Fibroblast of lung (primary cell): ENCODE data around the gene VPS51. TPM values are rescaled to one million over a fixed set of nuclear protein-coding genes. Genes with fewer than 3 reads are reported as not detected.
"Not testable (repeated sequence)": the region's sequence is repeated elsewhere in the genome, so short reads cannot be mapped to it uniquely, and the experiment has no call there.

Experiments used
- DNase-seq, 2 donors: peaks; one replicate each; pipeline versions ENCODE4 v3.0.0 to v3.0.0-alpha.2; 2010; ENCODE audit warnings: low read depth in 2 of 2
- H2AFZ ChIP-seq: 2 replicates; pipeline ENCODE4 v1.5.1; 2012; ENCODE audit warnings: low read length, control low read depth, inconsistent platforms
- H3K27ac ChIP-seq: 2 replicates; pipeline ENCODE4 v1.5.1; 2011; ENCODE audit warnings: low read length, control low read depth; ENCODE audit not compliant: insufficient read depth
- H3K27me3 ChIP-seq: 2 replicates; pipeline ENCODE4 v1.5.1; 2011; ENCODE audit warnings: mild to moderate bottlenecking, low read length; ENCODE audit not compliant: control insufficient read depth, insufficient read depth
- H3K36me3 ChIP-seq: 2 replicates; pipeline ENCODE4 v1.5.1; 2011; ENCODE audit warnings: low read length; ENCODE audit not compliant: control insufficient read depth, insufficient read depth
- H3K4me1 ChIP-seq: 2 replicates; pipeline ENCODE4 v1.5.1; 2011; ENCODE audit warnings: low read length; ENCODE audit not compliant: control insufficient read depth, insufficient read depth; ENCODE audit errors: extremely low read depth
- H3K4me2 ChIP-seq: 2 replicates; pipeline ENCODE4 v1.5.1; 2011; ENCODE audit warnings: low read length, control low read depth; ENCODE audit not compliant: insufficient read depth; ENCODE audit errors: extremely low read depth
- H3K4me3 ChIP-seq, 4 experiments: fragments of 200-600 bp in 1 of 4; sonication (generic) in 1 of 4; replicated peaks in 1 of 4; 2 replicates each; pipeline ENCODE4 v1.5.1; 2011 to 2016; ENCODE audit warnings: low read length in 4 of 4, low read depth in 3 of 4, mild to moderate bottlenecking in 3 of 4, control low read depth in 2 of 4, inconsistent platforms in 1 of 4, mixed read lengths in 1 of 4; ENCODE audit not compliant: insufficient read depth in 1 of 4; ENCODE audit errors: control extremely low read depth in 1 of 4
- H3K79me2 ChIP-seq: 2 replicates; pipeline ENCODE4 v1.5.1; 2012; ENCODE audit warnings: mild to moderate bottlenecking, low read length, inconsistent platforms; ENCODE audit not compliant: control insufficient read depth, insufficient read depth
- H3K9ac ChIP-seq: 2 replicates; pipeline ENCODE4 v1.5.1; 2011; ENCODE audit warnings: mild to moderate bottlenecking, low read length, control low read depth; ENCODE audit not compliant: insufficient read depth
- H3K9me3 ChIP-seq: 2 replicates; pipeline ENCODE4 v1.5.1; 2012; ENCODE audit warnings: low read depth, low read length; ENCODE audit not compliant: control insufficient read depth, insufficient read depth
- H4K20me1 ChIP-seq: 2 replicates; pipeline ENCODE4 v1.5.1; 2011; ENCODE audit warnings: low read length; ENCODE audit not compliant: control insufficient read depth, insufficient read depth; ENCODE audit errors: extremely low read depth
- CTCF ChIP-seq, 2 donors: IDR thresholded peaks in 1 of 2; conservative IDR thresholded peaks in 1 of 2; 1 replicate in 1 of 2; 2 replicates in 1 of 2; pipeline ENCODE4 v1.5.1; 2011 to 2012; ENCODE audit warnings: low read length in 2 of 2, control low read depth in 1 of 2, inconsistent platforms in 1 of 2, low read depth in 1 of 2, mild to moderate bottlenecking in 1 of 2
- EZH2 ChIP-seq: IDR thresholded peaks from 2 replicates; pipeline ENCODE4 v1.5.1; 2012; ENCODE audit warnings: low read length, control low read depth, mild to moderate bottlenecking; ENCODE audit errors: missing control alignments
- polyA plus RNA-seq, 2 donors: library from polyadenylated mRNA; depleted of rRNA in 1 of 2; stranded (reverse) in 1 of 2; unstranded in 1 of 2; fragments of >200 nt; gene quantifications; 2 replicates each; pipeline ENCODE4 v1.2.1, GENCODE V29; 2011 to 2012; ENCODE audit warnings: missing spikeins in 1 of 2
- total RNA-seq: library from RNA; depleted of rRNA; stranded (reverse); fragments of >200 nt; gene quantifications from 2 replicates; pipeline ENCODE4 v1.2.1, GENCODE V29; 2014

Gene VPS51
- total and polyA plus RNA-seq, 2 donors (not counting 1 experiment from before 2014, with no cell fraction given): 22.0 to 144 TPM

- peak; percentile 97 to 99 for DNase-seq
- H4K20me1 ChIP-seq: no peaks in the 10 kb centered on the region
- peak within 1 kb of the TSS; percentile 64 for H3K4me2 ChIP-seq
- H3K27me3 ChIP-seq: no peaks in the 10 kb centered on the region
- H3K4me3 ChIP-seq: peak within 1 kb of the TSS; percentile 74 to 94 (median 83)
- peak within 1 kb of the TSS; percentile 69 for H2AFZ ChIP-seq
- peaks cover 18% of the 10 kb centered on the region for H3K4me1 ChIP-seq
- peaks cover 15% of the 10 kb centered on the region for H3K36me3 ChIP-seq
- H3K9me3 ChIP-seq: no peaks in the 10 kb centered on the region
- peak within 1 kb of the TSS; percentile 88 for H3K9ac ChIP-seq
- H3K79me2 ChIP-seq: peaks cover 37% of the 10 kb centered on the region
- TF ChIP-seq CTCF (conservative IDR thresholded peaks at IDR 0.05 in 1 of 2, IDR thresholded peaks at IDR 0.05 in 1 of 2; ENCODE audit: low read depth in 1 of 2, low read length in 2 of 2): peak; percentile 82 to 90
- no peak for TF ChIP-seq EZH2
- peak within 1 kb of the TSS; percentile 85 for H3K27ac ChIP-seq
These were observed 21.4 kb downstream of the VPS51 start, which contains the start of gene ZNHIT2 for GRCh38 chr11:65117206-65118096. Gene ZNHIT2, minus strand, starts transcription at chr11:65117701. Its CDS starts 48 bp downstream, at chr11:65117653.

DNA sequence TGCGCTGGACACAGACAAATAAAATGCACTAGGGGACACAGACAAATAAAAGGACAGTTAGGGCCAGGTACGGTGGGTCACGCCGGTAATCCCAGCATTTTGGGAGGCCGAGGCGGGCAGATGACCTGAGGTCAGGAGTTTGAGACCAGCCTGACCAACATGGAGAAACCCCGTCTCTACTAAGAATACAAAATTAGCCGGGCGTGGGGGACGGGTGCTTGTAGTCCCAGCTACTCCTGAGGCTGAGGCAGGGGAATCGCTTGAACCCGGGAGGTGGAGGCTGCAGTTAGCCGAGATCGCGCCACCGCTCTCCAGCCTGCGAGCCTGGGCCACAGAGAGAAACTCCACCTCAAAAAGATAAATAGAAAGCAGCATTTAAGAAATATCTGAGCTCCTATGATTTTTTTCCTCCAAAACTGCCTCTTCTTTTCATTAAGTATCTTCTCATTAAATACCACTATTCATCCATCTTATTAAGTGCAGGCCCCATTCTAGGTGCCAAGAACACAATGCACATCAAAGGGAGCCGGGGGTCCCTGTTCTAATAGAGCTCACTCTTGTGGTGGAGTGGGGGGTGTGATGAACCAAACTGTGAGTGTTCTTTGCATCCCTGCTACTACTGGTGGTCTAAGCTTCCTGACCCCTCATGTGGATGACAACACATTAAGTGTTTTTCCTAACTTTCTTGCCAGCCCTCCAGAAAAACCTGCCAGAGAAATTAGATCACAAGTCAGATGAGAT is 22.3 kb downstream of the VPS51 start:
- Histone ChIP-seq H3K4me1 (peaks cover 10% of the 10 kb centered on the region), H3K27ac (no peak overlapping the region), H3K9ac (no peak overlapping the region)

DNA sequence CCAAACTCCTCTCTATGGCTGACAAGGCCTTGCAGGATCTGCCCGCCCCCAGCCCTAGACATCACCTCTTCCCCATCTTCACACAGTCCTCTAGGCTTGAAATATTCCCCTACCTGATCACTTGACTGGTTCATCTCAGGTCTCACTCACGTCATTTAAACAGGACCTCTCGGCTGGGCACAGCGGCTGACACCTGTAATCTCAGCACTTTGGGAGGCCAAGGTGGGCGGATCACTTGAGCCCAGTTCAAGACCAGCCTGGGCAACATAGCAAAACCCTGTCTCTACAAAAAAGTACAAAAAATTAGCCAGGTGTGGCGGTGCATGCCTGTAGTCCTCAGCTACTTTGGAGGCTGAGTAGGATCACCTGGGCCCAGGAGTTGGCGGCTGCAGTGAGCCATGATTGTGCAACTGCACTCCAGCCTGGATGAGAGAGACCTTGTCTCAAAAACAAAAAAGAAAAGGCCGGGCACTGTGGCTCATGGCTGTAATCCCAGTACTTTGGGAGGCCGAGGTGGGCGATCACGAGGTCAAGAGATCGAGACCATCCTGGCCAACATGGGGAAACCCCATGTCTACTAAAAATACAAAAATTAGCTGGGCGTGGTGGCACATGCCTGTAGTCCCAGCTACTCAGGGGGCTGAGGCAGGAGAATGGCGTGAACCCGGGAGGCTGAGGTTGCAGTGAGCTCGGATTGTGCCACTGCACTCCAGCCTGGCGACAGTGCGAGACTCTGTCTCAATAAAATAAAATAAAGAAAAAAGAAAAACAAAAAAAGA is 23.1 kb downstream of the VPS51 start:
- H3K9ac ChIP-seq, H3K27ac ChIP-seq, H4K20me1 ChIP-seq, H3K4me3 ChIP-seq, H3K4me2 ChIP-seq, H3K9me3 ChIP-seq, H3K4me1 ChIP-seq, DNase-seq, H2AFZ ChIP-seq, H3K27me3 ChIP-seq: not testable (repeated sequence)
- H3K36me3 ChIP-seq: peaks cover 15% of the 10 kb centered on the region
- peaks cover 41% of the 10 kb centered on the region for H3K79me2 ChIP-seq

More for the DNA sequence above, 22.3 kb downstream of the VPS51 start:
- no peak overlapping the region for H3K4me2 ChIP-seq
- no peak overlapping the region for H3K4me3 ChIP-seq
- no peak overlapping the region for H2AFZ ChIP-seq
- TF ChIP-seq EZH2 (no peak), CTCF (conservative IDR thresholded peaks at IDR 0.05 in 1 of 2, IDR thresholded peaks at IDR 0.05 in 1 of 2; ENCODE audit: low read depth in 1 of 2, low read length in 2 of 2) (no peak)
- H3K36me3 ChIP-seq: peaks cover 15% of the 10 kb centered on the region
- DNase-seq: no peak
- H4K20me1 ChIP-seq: no peaks in the 10 kb centered on the region
- peaks cover 39% of the 10 kb centered on the region for H3K79me2 ChIP-seq
- no peaks in the 10 kb centered on the region for H3K27me3 ChIP-seq
- no peaks in the 10 kb centered on the region for H3K9me3 ChIP-seq
